Brain microvascular endothelial cell (primary cell): Measurements from ENCODE around the gene CPEB3.
A peak's percentile ranks its signal among the peaks of the same experiment; 100 is the strongest.

Experiments
- DNase-seq: peaks from one replicate; pipeline ENCODE4 v3.0.0-alpha.2; 2020
- H3K27ac ChIP-seq: fragments of 250-450 bp; sonication (Bioruptor Pico); 2 replicates; pipeline ENCODE4 v1.5.1; 2020; ENCODE audit warnings: mild to moderate bottlenecking, moderate library complexity
- H3K27me3 ChIP-seq: fragments of 250-450 bp; sonication (Bioruptor Pico); replicated peaks from 2 replicates; pipeline ENCODE4 v1.5.1; 2020; ENCODE audit warnings: mild to moderate bottlenecking
- H3K36me3 ChIP-seq: fragments of 250-450 bp; sonication (Bioruptor Pico); replicated peaks from 2 replicates; pipeline ENCODE4 v1.5.1; 2020; ENCODE audit warnings: mild to moderate bottlenecking
- H3K4me3 ChIP-seq: 2 replicates; pipeline ENCODE4 v1.5.1; 2011; ENCODE audit warnings: low read depth, mild to moderate bottlenecking, control low read depth, low read length, moderate library complexity
- in situ Hi-C: cut with HindIII; loops from 2 replicates; pipeline ENCODE4 v1.10.0; 2017; ENCODE audit warnings: low sequenced_read_pairs, low pct_ligation_motif_present
- TF ChIP-seq, protein P1 (sequence below): IDR thresholded peaks from 2 replicates; pipeline ENCODE4 v1.5.1; 2011; ENCODE audit warnings: low read depth, mild to moderate bottlenecking, moderate library complexity, low read length, control low read depth, inconsistent platforms; ENCODE audit errors: missing control alignments

CPEB3 gene

DNA sequence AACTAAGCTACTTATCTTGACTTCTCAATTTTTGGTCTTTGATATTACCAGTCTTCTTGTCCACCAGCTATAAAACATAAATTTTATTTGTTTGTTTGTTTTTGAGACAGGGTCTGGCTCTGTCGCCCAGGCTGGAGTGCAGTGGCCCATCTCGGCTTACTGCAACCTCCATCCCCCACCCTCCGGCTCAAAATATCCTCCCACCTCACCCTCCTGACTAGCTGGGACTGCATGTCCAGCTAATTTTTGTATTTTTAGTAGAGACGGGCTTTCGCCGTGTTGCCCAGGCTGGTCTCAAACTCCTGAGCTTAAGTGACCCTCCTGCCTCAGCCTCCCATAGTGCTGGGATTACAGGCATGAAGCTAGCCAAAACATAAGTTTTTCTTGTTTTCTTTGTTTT, 7.6 kb upstream of the CPEB3 start:
- Histone ChIP-seq H3K36me3 (peaks cover 2% of the 10 kb centered on the region), H3K4me3 (no peak overlapping the region), H3K27ac (no peak overlapping the region), H3K27me3 (no peaks in the 10 kb centered on the region)
- DNase-seq: no peak
- in situ Hi-C loops: no loop called here
- TF ChIP-seq, protein P1, sequence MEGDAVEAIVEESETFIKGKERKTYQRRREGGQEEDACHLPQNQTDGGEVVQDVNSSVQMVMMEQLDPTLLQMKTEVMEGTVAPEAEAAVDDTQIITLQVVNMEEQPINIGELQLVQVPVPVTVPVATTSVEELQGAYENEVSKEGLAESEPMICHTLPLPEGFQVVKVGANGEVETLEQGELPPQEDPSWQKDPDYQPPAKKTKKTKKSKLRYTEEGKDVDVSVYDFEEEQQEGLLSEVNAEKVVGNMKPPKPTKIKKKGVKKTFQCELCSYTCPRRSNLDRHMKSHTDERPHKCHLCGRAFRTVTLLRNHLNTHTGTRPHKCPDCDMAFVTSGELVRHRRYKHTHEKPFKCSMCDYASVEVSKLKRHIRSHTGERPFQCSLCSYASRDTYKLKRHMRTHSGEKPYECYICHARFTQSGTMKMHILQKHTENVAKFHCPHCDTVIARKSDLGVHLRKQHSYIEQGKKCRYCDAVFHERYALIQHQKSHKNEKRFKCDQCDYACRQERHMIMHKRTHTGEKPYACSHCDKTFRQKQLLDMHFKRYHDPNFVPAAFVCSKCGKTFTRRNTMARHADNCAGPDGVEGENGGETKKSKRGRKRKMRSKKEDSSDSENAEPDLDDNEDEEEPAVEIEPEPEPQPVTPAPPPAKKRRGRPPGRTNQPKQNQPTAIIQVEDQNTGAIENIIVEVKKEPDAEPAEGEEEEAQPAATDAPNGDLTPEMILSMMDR: no peak

DNA sequence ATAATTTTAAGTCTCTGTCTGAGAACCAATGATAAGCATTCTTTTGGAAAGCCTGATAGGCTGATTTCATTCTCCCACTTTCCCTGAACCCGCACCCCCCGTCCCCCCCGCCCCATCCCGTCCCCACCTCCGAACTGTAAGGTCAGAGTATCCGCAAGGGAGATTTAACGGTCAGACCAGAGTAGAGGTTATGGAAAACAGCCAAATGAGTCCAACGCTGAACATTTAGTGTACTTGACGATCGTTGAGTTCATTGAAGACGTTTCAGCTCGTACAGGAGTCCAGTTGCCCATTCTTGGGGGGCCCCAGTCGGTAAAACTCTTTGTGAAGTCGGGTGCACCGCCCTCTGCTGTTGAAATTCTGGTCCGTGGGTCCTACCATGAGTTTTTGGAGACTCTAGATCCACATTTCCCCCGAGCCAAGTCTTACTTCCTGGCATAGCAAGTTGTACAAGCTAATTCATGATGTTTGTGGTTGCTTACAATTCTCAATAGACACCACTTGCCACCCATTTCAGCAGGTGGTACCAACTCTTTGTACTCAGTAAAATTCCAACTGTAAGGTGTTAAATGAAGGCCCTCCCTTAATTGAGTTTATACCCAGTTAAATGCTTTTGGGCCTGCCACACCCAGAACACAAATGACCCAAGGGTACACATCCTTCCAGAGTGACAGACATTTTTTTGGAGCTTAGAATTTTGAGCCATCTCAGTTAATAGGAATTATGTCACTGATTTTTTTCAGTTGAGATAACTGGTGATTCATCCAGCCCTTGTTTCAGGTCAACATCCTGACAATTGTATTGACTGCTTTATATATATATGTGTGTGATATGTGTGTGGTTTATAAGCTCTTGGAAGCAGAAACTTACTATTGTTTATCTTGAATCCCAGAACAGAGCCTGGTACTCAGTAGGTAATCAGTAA, 1.3 kb upstream of the CPEB3 start:
- peak; percentile 52 for DNase-seq
- TF ChIP-seq, protein P1: peak; percentile 71
- Histone ChIP-seq H3K27me3 (no peaks in the 10 kb centered on the region), H3K4me3 (peak overlapping the region; percentile 92), H3K27ac (peak overlapping the region; percentile 87), H3K36me3 (peaks cover 3% of the 10 kb centered on the region)
- in situ Hi-C loops: no loop called here

DNA sequence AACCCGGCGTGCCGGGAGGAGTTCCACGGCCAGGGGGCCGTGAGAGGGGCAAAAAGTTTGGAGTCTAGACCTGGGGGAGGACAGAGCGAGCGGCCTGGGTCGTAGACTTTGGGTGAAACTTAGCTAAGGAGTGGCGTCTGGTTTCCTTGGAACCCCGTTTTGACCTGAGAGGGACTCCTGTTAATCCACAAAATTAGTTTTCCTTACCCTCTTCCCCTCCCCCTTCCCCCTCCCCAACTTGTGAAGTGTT, 663 bp upstream of the CPEB3 start:
- TF ChIP-seq, protein P1: peak; percentile 5
- H3K4me3 ChIP-seq: peak overlapping the region; percentile 92
- peaks cover 3% of the 10 kb centered on the region for H3K36me3 ChIP-seq
- no peaks in the 10 kb centered on the region for H3K27me3 ChIP-seq
- H3K27ac ChIP-seq: peak overlapping the region; percentile 87
- in situ Hi-C loops: no loop called here
- peak; percentile 7 for DNase-seq

DNA sequence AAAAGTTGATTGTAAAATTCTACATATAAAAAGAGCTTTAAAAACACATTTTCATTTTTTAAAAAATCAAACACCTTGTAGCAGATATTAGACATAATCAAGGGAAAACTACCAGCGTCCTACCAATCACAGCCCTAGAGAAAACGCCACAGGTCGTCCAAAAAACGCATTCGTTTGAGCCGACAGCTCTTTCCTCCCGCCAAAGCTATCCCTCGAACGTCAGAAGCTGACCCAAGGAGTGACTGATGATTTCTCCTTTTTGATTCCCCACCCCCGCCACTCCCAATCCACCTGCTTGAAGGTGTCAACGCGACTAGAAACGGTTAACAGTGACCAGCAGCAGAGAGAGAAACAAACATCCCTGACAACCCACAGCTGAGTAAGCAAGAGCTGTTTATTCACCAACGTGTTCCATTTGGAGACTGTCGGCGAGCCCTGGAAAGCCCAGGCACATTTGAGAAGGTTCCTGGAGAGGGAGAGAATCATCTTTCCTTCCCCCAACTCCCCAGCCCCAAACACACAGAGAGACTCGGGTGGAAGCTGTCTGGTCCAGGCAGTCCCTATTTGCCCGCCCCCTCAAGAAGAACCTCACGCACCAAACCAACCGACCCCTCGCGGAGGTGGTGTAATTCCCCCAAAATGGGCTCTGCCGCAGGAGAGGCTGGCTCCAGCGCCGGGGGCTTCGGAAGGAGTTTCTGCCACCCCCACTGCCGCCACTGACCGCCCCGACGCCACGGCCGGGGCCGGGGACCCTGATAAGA, 622 bp downstream of the CPEB3 start:
- H3K4me3 ChIP-seq: peak overlapping the region; percentile 92
- peaks cover 2% of the 10 kb centered on the region for H3K36me3 ChIP-seq
- TF ChIP-seq, protein P1: no peak
- H3K27ac ChIP-seq: peak overlapping the region; percentile 46
- in situ Hi-C loops: no loop called here
- DNase-seq: peak; percentile 18
- H3K27me3 ChIP-seq: no peaks in the 10 kb centered on the region

DNA sequence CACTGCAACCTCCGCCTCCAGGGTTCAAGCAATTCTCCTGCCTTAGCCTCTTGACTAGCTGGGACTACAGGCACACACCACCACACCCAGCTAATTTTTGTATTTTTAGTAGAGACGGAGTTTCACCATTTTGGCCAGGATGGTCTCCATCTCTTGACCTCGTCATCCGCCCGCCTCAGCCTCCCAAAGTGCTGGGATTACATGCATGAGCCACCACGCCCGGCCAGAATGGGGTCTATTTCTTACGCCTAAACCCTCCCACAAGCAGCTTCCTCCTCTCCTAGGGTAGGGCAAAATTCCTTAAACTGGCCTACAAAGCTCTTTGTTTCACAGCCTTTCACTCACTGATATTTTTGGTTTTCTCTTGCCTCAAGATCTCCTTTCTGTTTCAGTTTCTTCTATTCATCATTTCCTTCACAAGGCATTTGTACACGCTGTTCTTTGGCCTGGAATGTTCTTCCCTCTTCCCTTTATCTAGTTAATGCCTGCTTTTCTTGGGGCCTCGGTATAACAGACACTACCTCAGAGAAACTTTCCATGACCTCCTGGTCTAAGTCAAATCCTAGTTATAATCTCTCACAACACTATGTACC, 6.7 kb downstream of the CPEB3 start:
- Histone ChIP-seq H3K27ac (peak overlapping the region; percentile 38), H3K36me3 (no peaks in the 10 kb centered on the region), H3K27me3 (no peaks in the 10 kb centered on the region), H3K4me3 (no peak overlapping the region)
- DNase-seq: peak; percentile 14
- in situ Hi-C loops: no loop called here
- TF ChIP-seq, protein P1: no peak
